Esophagus squamous epithelium (tissue), 4 donors: ENCODE measurements around the gene GGACT.

ENCODE experiments used
- POLR2A ChIP-seq, 4 donors: fragments of 450-650 bp; IDR thresholded peaks; one replicate each; pipeline ENCODE4 v1.6.1; 2017; ENCODE audit warnings: antibody characterized with exemption in 4 of 4, mild to moderate bottlenecking in 4 of 4, moderate library complexity in 3 of 4
- TF ChIP-seq, protein P1 (sequence below), 6 experiments: fragments of 450-650 bp in 4 of 6; fragments of 200-600 bp in 2 of 6; sonication (generic) in 2 of 6; IDR thresholded peaks; one replicate each; pipeline ENCODE4 v1.5.1; 2016 to 2019; ENCODE audit warnings: antibody characterized with exemption in 6 of 6, mild to moderate bottlenecking in 4 of 6, moderate library complexity in 4 of 6

DNA sequence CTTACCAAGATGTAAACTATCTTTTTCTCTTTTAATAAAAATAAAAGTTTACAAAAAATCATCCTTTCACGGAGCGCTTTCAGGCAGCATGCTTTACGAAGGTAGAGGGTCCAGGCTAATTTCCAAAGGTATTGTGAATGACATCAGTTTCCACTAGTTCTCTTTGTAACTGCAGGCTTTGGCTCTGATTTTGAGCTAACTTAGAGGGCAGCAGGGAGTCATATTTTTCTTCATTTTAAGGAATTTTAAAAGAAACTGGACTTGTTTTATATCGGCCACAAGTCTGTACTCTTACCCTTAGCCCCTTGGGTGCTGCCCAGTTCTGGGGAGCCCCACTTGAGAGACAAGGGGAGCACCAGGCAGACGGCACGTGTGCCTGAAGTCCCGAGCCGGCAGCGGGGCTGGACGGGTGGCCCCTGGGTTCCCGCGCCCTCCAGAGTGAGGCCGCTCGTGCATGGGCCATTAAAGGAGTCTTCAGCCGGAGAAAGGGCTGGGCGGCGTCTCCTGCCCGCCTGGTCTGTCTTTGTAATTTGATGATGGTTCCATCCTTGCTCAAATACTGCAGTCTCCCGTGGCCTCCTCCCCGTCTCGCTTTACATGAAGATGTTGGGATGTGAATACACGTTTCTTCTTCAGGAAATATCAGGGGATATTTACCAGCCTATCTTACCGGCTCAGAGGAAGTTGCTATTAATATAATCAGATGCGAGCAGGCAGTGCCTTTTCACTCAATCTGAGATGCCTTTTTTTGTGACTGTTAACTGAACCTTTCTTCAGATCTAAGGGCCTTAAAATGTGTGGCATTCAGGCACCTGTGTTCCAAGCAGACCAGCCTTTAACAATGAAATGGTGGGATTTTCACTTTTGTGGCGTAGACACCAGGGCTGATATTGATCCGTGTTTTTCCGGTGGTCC lies 67.4 kb downstream of the GGACT start:
- TF ChIP-seq, protein P1, sequence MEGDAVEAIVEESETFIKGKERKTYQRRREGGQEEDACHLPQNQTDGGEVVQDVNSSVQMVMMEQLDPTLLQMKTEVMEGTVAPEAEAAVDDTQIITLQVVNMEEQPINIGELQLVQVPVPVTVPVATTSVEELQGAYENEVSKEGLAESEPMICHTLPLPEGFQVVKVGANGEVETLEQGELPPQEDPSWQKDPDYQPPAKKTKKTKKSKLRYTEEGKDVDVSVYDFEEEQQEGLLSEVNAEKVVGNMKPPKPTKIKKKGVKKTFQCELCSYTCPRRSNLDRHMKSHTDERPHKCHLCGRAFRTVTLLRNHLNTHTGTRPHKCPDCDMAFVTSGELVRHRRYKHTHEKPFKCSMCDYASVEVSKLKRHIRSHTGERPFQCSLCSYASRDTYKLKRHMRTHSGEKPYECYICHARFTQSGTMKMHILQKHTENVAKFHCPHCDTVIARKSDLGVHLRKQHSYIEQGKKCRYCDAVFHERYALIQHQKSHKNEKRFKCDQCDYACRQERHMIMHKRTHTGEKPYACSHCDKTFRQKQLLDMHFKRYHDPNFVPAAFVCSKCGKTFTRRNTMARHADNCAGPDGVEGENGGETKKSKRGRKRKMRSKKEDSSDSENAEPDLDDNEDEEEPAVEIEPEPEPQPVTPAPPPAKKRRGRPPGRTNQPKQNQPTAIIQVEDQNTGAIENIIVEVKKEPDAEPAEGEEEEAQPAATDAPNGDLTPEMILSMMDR (IDR thresholded peaks at IDR 0.05) = no peak
- no peak for TF ChIP-seq POLR2A (IDR thresholded peaks at IDR 0.05)
